Hepatocyte (in vitro differentiated cells): ENCODE measurements around the gene LRP1B. TPM values are rescaled to one million over a fixed set of nuclear protein-coding genes. Genes with fewer than 3 reads are reported as not detected.

Experiments used
- DNase-seq: peaks from one replicate; pipeline ENCODE4 v3.0.0-alpha.2; 2016; ENCODE audit warnings: low spot score
- H2AFZ ChIP-seq: fragments of 200-600 bp; sonication (generic); 2 replicates; pipeline ENCODE4 v1.6.0; 2016; ENCODE audit warnings: antibody characterized with exemption, mild to moderate bottlenecking
- H3K27ac ChIP-seq: fragments of 200-600 bp; sonication (generic); 2 replicates; pipeline ENCODE4 v1.5.1; 2016; ENCODE audit warnings: mild to moderate bottlenecking
- H3K27me3 ChIP-seq: fragments of 200-600 bp; sonication (generic); 2 replicates; pipeline ENCODE4 v1.6.1; 2016
- H3K36me3 ChIP-seq: fragments of 200-600 bp; sonication (generic); replicated peaks from 2 replicates; pipeline ENCODE4 v1.5.1; 2016; ENCODE audit warnings: low read depth; ENCODE audit not compliant: insufficient read depth
- H3K4me1 ChIP-seq: fragments of 200-600 bp; sonication (generic); 2 replicates; pipeline ENCODE4 v1.5.1; 2016; ENCODE audit warnings: mild to moderate bottlenecking, moderate library complexity; ENCODE audit not compliant: insufficient read depth
- H3K4me2 ChIP-seq: fragments of 200-600 bp; sonication (generic); 2 replicates; pipeline ENCODE4 v1.6.0; 2016
- H3K4me3 ChIP-seq: fragments of 200-600 bp; sonication (generic); 2 replicates; pipeline ENCODE4 v1.5.1; 2016; ENCODE audit warnings: mild to moderate bottlenecking
- H3K79me2 ChIP-seq: fragments of 200-600 bp; sonication (generic); 2 replicates; pipeline ENCODE4 v1.6.0; 2017; ENCODE audit warnings: mild to moderate bottlenecking
- H3K9me2 ChIP-seq: fragments of 200-600 bp; sonication (generic); replicated peaks from 2 replicates; pipeline ENCODE4 v1.6.0; 2017; ENCODE audit warnings: mild to moderate bottlenecking; ENCODE audit not compliant: insufficient read depth
- H3K9me3 ChIP-seq: fragments of 200-600 bp; sonication (generic); 2 replicates; pipeline ENCODE4 v1.5.1; 2016; ENCODE audit warnings: low read depth, mild to moderate bottlenecking
- H4K20me1 ChIP-seq: fragments of 200-600 bp; sonication (generic); 2 replicates; pipeline ENCODE4 v1.6.0; 2016; ENCODE audit warnings: mild to moderate bottlenecking; ENCODE audit not compliant: insufficient read depth, poor library complexity, severe bottlenecking
- CTCF ChIP-seq: fragments of 200-600 bp; sonication (generic); IDR thresholded peaks from 2 replicates; pipeline ENCODE4 v1.5.1; 2016; ENCODE audit warnings: antibody characterized with exemption, mild to moderate bottlenecking; ENCODE audit not compliant: poor library complexity
- EZH2 ChIP-seq: fragments of 200-600 bp; sonication (generic); IDR thresholded peaks from 2 replicates; pipeline ENCODE4 v1.6.1; 2016; ENCODE audit warnings: antibody characterized with exemption, mild to moderate bottlenecking, borderline replicate concordance
- EZH2phosphoT487 ChIP-seq: fragments of 200-600 bp; sonication (generic); IDR thresholded peaks from one replicate; pipeline ENCODE4 v1.6.1; 2018; ENCODE audit warnings: antibody characterized with exemption, mild to moderate bottlenecking, low read depth, moderate library complexity; ENCODE audit not compliant: unreplicated experiment, severe bottlenecking
- WGBS: methylation state at CpG from one replicate; pipeline ENCODE4 v1.1.6; 2016; ENCODE audit warnings: low lambda C conversion rate; ENCODE audit errors: missing lambda C conversion rate; 5-methylcytosine and 5-hydroxymethylcytosine counted together
- polyA plus RNA-seq: library from polyadenylated mRNA; unstranded; fragments of >200 nt; fragmentation: Nextera tagmentation; extraction: Ambion mirVana; gene quantifications from 2 replicates; pipeline ENCODE4 v1.2.1, GENCODE V29; 2016
- total RNA-seq: library from RNA; depleted of rRNA; stranded (reverse); fragments of >200 nt; gene quantifications from 2 replicates; pipeline ENCODE4 v1.2.3, GENCODE V29; 2014

Gene LRP1B
- total and polyA plus RNA-seq, 2 experiments from 2014 or later = 0.65 to 2.0 TPM

DNA sequence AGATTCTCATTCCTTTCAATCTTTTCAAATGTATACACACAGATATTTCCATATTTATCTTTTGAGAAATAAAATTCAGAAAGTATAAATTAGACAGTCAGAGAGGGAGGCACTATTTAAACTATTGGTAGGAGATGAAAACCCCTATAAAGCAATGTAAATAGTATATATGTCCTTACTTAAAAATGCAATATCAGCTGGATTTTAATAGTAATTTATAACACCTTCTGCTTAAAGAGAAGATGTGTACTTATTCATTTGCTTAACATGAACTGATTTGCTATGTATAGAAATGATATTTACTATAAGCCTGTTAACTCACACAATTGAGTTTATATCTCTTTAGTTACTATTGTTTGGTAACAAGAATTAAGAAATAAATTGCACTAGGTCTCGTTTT is 163.3 kb downstream of the LRP1B start:
- no peaks in the 10 kb centered on the region for H3K79me2 ChIP-seq
- no peak for DNase-seq
- no peaks in the 10 kb centered on the region for H3K27me3 ChIP-seq
- no peaks in the 10 kb centered on the region for H4K20me1 ChIP-seq
- H2AFZ ChIP-seq = no peak overlapping the region
- TF ChIP-seq EZH2 (no peak), EZH2phosphoT487 (no peak), CTCF (no peak)
- no peaks in the 10 kb centered on the region for H3K9me3 ChIP-seq
- no peak overlapping the region for H3K27ac ChIP-seq
- H3K9me2 ChIP-seq = no peaks in the 10 kb centered on the region
- H3K36me3 ChIP-seq = no peaks in the 10 kb centered on the region
- no peaks in the 10 kb centered on the region for H3K4me1 ChIP-seq
- no peak overlapping the region for H3K4me2 ChIP-seq
- no peak overlapping the region for H3K4me3 ChIP-seq
- WGBS = 71% methylated on average over 1 of the region's 1 CpG

GRCh38 chr2:141959941-141960340 is 170.9 kb downstream of the LRP1B start:
- Histone ChIP-seq H3K79me2 (no peaks in the 10 kb centered on the region), H3K9me2 (no peaks in the 10 kb centered on the region), H2AFZ (no peak overlapping the region), H4K20me1 (no peaks in the 10 kb centered on the region), H3K4me2 (no peak overlapping the region), H3K27ac (no peak overlapping the region), H3K27me3 (peaks cover 4% of the 10 kb centered on the region), H3K36me3 (no peaks in the 10 kb centered on the region), H3K4me1 (no peaks in the 10 kb centered on the region), H3K4me3 (no peak overlapping the region), H3K9me3 (no peaks in the 10 kb centered on the region)
- 17% methylated on average over 1 of the region's 1 CpG for WGBS
- DNase-seq = no peak
- TF ChIP-seq EZH2 (no peak), EZH2phosphoT487 (no peak), CTCF (no peak)

GRCh38 chr2:141959016-141959415 is 171.8 kb downstream of the LRP1B start:
- Histone ChIP-seq H3K4me2 (no peak overlapping the region), H3K4me1 (no peaks in the 10 kb centered on the region), H3K4me3 (no peak overlapping the region), H3K9me3 (no peaks in the 10 kb centered on the region), H4K20me1 (no peaks in the 10 kb centered on the region), H3K79me2 (no peaks in the 10 kb centered on the region), H3K27ac (no peak overlapping the region), H2AFZ (no peak overlapping the region), H3K36me3 (no peaks in the 10 kb centered on the region), H3K27me3 (peaks cover 4% of the 10 kb centered on the region), H3K9me2 (no peaks in the 10 kb centered on the region)
- no peak for TF ChIP-seq CTCF
- no peak for DNase-seq

- H3K9me2 ChIP-seq = no peaks in the 10 kb centered on the region
- H3K4me2 ChIP-seq = no peak overlapping the region
- TF ChIP-seq EZH2 (no peak), EZH2phosphoT487 (no peak), CTCF (no peak)
- H4K20me1 ChIP-seq = no peaks in the 10 kb centered on the region
- no peak overlapping the region for H3K4me3 ChIP-seq
- WGBS = 59% methylated on average over 1 of the region's 1 CpG
- no peaks in the 10 kb centered on the region for H3K36me3 ChIP-seq
- H3K27me3 ChIP-seq = peaks cover 4% of the 10 kb centered on the region
- no peak for DNase-seq
- H3K27ac ChIP-seq = no peak overlapping the region
- H3K9me3 ChIP-seq = no peaks in the 10 kb centered on the region
- no peaks in the 10 kb centered on the region for H3K79me2 ChIP-seq
- H3K4me1 ChIP-seq = no peaks in the 10 kb centered on the region
- H2AFZ ChIP-seq = no peak overlapping the region
Measured at GRCh38 chr2:141957827-141958450, 172.9 kb downstream of the LRP1B start.
